Stimulated activated CD8-positive, alpha-beta memory T cell treated with anti-CD3 and anti-CD28 coated beads, Interleukin-15, amount 100 ng/mL, for 48 hours (primary cell): ENCODE data around the gene PRKN.

Experiments
- DNase-seq, 2 donors: peaks; one replicate each; pipeline ENCODE4 v3.0.0-alpha.2; 2020; ENCODE audit warnings: low read depth in 2 of 2

PRKN gene

DNA sequence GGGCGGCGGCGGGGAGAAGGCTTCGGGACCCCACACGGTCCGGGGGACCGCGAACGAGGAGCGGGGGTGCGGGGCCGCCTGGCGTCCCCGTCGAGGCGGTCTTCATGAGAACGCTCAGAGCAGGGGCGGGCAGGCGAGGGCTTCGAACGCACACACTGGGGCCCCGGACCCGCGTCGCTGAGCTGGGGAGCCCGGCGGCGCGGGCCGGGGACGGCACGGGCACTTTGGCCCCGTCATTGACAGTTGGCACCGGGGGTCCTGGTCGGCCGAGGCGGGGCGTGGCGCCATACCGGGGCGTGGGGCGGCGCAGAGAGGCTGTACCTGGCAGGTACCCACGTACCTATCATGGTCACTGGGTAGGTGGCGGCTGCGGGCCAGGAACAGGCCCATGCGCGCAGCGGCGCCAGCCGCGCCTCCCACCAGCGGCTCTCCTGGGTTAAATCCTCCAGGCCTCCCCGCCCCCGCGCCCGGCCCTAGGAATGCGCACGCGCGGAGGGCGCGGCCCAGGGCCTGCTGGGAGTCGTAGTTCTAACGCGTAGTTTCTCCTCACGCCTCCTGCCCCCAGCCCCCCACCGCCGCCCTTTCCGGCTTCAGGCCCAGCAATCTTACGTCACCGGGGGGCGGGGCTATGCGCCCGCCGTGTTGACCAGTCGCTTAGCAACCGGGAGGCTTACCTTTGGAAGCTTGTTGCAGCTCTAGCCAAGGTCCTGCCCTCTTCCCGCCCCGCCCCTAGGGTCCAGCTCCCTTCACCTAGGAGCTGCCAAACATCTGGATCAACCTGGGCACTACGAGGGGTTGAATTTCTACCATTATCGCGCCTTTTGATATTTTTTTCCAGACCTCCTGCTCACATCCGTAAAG lies at the start of gene PRKN, which contains the start of gene PACRG:
TSS of gene PRKN (minus strand) at position 445 of the 861 bp plus-strand sequence.
TSS of gene PACRG (plus strand) at position 653 of the 861 bp plus-strand sequence.
- peak; percentile 95 to 97 for DNase-seq

DNA sequence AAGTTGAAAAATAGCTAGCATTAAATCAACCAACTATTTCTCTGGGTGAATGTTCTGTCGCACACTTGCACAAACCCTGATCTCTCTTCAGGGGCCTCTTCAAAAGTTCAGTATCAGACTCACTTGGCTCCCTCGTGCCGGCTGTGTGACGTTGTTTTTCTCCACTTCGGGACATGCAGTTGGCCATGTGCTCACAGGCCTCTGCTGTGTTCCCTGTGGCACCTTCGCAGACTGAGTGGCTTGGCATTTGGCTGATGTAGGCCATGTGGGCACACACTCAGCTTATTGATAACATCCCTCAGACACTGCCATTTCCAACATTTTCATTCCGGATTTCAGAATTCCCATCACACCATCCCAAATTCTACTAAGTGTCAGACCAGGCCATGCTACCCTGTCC lies 49.5 kb upstream of the PRKN start:
- no peak for DNase-seq

DNA sequence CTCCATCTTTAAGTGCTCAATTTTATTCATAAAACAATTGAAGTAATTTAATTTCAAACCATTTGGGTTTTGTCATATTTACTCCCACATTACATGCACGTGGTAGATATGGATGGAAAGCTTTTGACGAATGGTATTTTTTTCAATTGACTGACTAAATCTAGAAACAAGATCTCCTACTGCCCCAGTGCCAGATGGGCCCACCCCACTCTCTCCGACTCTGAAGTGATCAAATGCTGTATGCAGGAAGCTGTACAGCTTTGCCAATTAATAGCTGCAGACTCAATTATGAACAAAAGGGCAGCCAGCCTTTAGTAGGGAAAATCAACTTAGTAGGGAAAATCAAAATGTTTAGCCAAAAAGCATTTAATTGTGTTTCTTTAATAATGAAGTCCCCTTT lies 46.4 kb upstream of the PRKN start:
- DNase-seq = no peak

DNA sequence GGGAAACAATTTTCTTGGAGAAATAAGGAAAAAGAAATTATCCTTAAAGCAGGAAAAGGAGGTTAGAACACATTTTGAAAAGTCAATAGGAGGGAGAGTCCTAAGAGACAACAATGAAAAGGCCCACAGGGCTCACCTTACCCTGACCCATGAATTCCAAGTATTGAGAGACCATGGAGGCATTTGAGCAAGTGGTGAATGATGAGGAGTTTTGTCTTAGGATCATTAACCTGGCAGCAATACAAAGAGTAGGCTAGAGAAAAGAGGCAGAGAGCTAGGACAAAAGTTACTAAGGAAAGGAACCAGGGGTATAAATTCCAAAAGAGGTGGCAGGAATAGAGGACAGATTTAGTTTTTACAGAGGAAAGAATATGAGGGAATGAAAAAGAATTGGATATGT lies 44.9 kb upstream of the PRKN start:
- DNase-seq = no peak

DNA sequence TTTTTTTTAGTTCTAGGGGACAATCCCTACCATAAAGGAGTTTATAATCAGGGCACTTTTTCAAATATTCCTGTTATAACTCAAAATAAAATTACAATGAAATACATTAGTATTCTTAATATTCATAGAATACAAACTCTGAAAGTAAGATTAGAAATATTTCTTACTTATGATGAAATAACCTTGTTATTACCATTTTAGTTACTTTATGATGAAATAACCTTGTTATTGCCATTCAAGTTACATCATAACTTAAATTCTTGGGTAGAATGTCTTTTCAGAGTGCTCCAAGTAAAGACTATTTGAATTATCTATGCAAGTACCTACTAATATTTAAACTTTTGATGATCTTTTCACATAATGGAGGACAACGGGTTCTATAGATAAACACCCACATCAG lies 43.4 kb upstream of the PRKN start:
- no peak for DNase-seq

DNA sequence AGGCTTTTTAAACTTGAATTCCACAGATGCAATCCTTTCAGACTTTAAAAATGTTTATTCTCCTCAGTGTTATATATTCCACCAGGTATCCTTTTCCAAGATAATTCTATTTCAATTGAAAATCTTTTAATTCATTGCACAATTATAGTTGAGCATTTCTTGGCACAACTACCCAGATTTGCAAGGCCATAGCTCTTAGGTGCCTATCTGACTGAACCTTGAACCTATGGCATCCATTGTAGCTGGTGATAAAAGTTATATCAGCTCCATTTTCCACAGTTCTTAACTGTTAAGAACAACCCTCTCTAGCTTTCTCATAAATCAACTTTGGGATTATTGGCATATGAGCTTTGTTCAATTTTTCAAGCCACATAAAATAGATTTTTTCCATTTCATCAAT lies 42.6 kb upstream of the PRKN start:
- no peak for DNase-seq

DNA sequence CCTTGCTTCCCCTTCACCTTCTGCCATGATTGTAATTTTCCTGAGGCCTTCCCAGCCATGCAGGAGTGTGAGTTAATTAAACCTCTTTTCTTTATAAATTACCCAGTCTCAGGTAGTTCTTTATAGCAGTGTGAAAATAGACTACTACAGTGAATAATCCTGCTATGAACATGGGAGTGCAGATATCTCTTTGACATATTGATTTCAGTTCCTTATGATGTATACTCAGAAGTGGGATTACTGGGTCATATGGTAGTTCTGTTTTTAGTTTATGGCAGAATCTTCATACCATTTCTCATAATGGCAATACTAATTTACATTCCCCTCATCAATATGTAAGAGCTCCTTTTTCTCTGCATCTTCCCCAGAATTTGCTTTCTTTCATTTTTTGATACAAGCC lies 26.2 kb upstream of the PRKN start:
- no peak for DNase-seq

DNA sequence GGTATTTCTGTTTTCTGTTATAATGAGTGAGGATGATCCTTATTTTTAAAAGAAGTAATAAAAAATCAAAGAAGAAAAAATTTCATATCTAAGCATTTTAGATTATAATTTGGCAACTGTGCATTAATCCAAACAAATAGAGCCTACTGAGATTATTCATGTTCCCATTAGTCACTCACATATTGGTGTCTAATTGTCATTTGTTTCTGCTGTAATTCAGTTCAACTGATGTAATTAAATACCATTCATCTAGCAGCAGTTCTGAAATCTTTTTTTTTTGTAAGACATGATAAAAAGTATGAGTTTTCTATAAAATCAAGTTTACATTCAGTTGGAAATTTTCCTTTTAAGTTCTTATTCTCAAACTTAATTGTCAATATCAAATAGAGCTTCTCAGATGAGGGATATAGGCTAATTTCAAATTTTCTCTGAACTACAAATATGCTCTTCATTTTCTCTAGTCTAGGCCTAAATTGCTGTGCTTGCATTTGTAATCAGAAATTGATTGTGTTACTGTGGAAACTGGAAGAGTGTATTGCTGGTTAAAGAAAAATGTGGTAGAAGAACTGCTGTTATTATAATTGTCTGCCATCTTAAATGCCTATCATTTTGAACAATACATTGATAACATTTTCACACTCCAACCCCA lies 23.8 kb upstream of the PRKN start:
- no peak for DNase-seq

DNA sequence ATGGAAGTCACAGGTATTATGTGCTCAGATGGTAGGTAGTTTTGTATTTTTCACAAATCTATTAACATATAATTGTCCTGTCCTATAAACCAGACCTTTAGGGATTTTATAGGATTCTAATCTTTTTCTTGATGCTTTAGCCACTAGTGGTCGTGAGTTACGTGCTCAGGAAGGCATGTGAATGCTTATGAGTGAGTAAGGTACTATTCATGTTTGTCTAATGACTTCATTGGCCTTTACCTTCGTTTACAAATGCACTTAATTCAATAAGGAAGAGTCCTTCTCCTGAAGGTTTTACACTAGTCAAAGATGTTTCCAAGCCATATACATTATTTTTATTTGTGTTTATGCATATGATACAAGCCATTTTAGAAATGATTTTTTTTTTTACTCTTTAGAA lies 23.2 kb upstream of the PRKN start:
- no peak for DNase-seq

DNA sequence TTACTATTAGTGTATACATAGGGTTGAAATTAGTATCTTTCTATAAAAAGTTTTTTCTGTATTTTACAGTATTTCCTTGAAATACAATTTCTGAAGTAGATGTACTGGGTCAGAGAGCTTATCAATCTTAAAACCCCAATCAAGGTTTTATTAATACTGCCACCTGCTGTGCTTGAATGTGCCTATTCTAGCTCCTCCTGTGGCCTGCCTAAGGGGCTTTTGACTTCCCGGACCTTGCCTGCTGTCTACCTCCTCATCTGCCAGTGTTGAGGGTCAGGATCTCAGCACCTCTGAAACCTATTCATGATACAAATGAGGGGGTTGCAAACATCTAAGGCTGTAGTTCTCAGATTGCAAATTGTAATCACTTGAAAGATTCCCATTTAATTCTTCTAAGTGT lies 9.4 kb upstream of the PRKN start:
- DNase-seq = no peak

DNA sequence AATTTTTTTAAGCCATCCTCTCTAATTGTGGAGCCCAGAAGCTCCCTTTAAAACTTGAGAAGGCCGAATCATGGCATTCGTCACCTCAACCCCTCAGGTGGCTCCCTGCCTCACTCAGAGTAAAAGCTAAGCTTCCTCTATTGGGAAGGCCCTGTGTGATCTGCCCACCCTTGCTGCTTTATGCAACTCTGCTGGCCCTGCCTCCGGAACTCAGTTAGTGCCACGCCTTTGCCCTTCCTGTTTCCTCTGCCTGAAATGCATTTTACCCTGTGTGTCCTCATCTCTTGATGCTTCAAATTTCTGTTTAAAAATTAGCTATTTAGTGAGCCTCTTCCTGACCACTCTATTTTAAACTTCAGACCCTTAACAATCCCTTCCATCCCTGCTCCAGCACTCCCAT lies 5.9 kb upstream of the PRKN start:
- no peak for DNase-seq

DNA sequence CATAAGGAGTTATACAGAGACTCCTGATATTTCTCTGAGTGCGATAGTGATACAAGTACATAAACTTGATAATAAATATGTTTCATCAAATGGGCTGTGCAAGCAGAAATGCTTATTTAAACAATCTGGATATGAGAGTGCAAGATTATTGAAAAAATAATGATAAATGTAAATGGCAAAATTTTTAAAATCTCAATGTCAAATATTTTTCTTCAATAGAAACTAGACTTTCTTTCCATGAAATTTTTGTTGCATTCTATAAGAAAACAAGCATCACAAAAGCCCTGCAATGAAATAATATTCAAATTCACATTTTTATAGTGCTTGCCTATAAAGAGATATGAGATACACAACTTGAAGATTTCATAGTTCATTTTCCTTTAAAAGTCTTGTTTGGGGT lies 2.9 kb upstream of the PRKN start:
- no peak for DNase-seq

DNA sequence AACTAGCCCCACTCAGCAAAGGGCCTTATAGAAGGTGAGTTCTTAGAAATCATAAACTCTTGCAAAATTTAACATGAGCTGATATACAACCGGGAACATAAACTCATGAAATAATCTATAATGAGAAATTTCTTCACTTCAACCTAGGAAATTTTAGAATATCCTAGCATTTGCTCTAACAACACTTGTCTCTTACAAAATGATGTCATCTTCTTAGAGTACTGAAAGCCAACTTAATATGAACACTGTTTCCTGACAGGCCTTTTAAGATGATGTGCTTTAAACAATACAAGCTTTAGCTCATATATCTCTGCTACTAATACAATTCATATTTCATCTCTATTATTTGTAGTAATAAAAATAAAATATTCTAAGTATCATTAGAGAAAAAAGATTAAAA lies 1.1 kb upstream of the PRKN start:
- DNase-seq = no peak

DNA sequence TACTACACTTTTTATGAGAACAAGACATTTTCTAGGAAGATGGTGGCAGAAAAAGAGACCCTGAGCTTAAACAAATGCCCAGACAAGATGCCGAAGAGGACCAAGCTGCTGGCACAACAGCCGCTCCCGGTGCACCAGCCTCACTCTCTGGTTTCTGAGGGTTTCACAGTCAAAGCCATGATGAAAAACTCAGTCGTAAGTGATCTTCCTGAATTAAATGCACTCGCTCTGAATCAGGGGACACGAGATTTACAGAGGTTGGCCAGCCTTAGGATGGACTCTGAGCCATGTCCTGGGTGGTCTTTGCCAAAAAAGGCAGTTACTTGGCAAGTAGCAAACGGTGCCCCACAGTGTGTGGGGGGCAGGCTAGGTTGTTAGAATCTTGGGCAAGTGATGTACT lies 631 bp upstream of the PRKN start:
- no peak for DNase-seq

DNA sequence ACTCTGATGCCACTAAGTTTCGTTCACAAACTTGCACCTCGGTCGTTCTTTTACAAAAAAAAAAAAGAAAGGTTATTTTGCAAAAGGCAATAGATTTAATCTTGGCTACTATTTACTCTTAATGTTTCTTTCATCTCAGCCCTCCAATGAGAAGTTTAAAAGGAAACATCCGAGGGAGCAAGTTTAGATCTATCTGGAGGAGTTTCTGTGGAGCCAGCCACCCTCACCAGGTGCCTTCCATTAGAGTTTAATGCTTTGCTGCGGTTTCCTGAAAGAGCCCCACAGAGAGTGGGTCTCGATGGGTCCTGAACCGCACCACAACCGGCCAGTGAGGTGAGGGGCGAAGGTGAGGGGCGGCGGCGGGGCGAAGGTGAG lies 632 bp downstream of the PRKN start:
- DNase-seq = no peak

DNA sequence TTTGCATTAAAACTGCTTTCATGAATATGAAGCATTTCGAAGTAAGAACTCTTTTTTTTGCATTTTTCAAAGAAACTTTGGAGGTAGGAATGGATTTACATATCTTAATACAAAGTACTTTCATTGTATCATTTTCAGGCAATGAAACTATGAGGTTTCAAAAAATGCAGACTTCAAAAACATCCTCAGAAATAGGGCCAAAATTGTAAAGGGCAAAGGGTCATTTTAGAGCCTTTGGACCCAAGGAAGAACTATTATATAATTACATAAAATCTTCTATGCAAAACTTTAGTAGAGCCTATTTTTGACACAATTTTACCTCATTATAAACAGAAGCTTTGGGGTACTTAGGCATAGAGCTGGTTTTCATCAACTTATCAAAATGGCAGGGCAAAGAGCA lies 4.9 kb downstream of the PRKN start:
- DNase-seq = no peak

DNA sequence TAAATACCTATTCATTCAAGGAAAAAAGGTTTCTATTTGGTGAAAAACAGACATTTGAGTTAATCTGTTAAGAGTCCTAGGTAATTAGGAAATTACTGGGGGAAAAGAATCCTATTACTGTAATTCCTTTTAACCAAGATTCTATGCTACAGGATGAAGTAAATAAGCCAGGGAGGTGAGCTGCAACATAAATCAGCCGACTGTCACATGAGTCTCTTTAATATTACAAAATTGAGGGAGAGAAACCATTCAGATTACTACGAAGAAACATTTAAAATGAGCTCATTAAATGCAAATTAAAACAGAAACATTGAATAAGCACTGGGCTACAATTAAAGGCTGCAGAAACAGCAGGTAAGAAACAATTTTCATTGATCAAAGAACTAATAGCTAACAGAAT lies 5.3 kb downstream of the PRKN start:
- no peak for DNase-seq

DNA sequence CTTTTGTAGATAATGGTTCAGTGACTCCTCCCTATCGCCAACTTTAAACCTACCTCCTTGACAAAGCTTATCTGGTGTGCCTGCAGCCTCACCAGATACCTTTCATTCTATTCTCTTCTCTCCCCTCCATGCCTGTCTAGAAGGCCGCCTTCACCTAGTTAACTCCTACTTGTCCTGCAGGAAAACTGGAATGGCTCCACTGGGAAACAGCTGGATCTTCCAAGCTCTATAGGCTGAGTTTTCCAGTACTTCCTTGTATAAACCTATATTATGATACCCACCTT lies 6.2 kb downstream of the PRKN start:
- DNase-seq = no peak

DNA sequence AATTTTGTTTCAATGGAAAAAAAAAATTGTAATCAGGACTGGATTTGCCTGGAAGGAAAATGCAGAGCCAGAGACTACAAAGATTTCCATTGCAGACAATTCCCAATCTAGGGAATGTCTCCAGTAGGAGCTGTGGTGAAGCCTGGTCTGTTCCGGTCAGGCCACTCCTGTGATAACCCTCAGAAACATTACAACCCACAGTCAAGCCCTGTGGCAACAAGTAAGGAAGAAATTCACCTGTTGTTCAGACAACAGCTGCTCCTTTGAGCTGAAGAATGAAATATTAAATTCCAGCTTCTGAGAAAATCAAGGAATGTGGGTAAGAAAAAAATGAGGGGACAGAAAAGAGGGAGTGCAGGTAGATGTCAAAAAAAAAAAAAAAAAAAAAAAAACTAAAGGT lies 8.0 kb downstream of the PRKN start:
- no peak for DNase-seq

DNA sequence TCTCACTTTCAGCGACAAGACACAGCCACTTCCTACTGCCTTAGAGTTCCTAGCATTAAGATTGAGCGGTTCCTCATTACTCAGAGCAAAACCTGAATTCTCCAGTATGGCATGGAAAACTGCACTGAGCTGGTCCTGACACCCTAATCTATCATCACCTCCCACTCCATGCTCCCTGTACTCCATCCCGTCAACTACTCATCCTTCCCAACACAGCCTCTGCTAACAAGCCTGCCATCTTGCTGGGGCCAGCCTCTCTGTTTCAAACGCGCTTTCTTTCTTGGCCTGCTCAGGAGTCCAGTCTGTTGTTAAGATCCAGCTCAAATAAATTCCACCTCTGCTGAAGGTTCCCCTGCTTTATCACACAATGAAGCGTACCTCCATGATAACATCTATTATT lies 12.0 kb downstream of the PRKN start:
- DNase-seq = no peak

DNA sequence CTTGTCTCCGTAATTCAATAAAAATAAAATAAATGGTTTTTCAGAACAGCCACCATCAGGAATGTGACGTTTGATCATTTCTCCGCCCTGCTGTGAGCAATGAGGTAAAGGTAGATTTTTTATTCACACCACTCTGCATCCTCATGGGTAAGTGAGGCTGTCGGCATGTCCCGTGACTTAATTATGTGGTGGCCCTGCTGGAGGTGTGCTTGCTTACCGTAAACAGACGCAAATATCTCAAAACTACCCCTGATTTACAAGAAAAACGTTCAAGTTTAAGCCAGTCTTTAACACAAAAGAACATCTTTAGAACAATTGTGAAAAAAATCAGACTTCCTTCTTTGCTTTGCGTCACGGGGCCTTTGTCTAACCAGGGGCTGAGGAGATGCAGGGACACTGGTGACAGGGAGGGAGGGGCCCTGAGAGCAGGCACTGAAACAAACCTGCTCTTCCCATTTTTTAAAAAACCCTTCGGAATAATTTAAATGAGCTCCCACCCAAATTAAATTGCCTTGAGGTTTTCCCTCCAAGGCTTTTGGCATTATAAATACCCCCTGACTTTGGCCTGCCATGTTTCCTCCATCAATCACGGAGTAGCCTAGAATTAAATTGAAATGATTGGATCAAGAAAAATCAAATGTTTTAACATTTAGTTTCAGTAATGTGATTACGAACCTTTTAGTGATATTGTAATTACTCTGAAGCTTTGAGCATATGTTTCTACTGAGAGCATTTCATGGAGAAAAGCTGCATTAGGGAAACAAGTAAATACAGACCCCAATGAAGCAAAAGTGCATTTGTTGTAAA lies 13.4 kb downstream of the PRKN start:
- DNase-seq = no peak

DNA sequence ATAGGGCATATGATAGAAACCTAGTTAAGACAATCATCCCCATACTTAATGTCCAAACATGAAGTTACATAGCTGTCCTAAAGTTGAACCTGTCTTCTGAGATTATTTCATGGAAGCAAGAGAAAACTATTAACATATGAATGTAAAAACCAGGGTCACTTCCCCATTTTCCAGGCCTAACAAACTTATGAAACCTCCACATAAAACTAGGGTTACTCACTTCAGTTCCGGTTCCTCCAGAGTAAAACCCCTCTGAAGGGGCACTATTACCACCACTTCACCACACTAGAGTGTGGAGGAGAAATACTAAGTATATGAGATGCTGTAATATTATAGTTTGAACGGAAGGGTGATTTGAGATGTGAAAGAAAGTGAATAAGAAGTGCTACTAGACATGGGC lies 14.9 kb downstream of the PRKN start:
- DNase-seq = no peak

DNA sequence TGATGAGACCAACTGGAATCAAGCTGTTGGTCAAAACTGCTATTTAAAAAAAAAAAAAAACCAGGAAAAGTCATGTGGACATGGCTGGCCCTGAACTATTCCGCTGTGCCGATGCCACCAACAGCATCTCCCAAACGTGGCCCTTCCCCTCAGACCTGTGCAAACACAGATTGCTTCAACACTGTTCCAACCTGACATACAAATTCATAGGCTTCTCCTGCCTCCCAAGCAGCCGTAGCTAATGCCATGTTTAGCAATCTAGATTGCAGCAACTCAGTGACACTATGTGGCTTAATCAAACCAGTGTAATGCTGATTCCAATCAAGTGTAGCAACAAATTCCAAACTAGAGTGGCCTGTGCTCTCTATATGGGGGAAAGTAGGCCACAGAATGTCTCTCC lies 16.2 kb downstream of the PRKN start:
- DNase-seq = no peak
